KMS-11 (cell line): ENCODE measurements around the gene HEATR9.

ENCODE experiments used
- H2AFZ ChIP-seq: fragments of 200-600 bp; sonication (generic); 2 replicates; pipeline ENCODE4 v1.6.1; 2016; ENCODE audit warnings: antibody characterized with exemption, mixed run types, low read depth
- H3K27ac ChIP-seq: fragments of 200-600 bp; sonication (generic); 2 replicates; pipeline ENCODE4 v1.6.1; 2016; ENCODE audit warnings: mild to moderate bottlenecking, mixed run types
- H3K27me3 ChIP-seq: fragments of 200-600 bp; sonication (generic); 2 replicates; pipeline ENCODE4 v1.6.1; 2017; ENCODE audit warnings: mild to moderate bottlenecking, low read depth, mixed run types, moderate library complexity; ENCODE audit not compliant: insufficient read depth
- H3K36me3 ChIP-seq: fragments of 200-600 bp; sonication (generic); 2 replicates; pipeline ENCODE4 v1.6.1; 2017; ENCODE audit warnings: mild to moderate bottlenecking, mixed run types; ENCODE audit not compliant: insufficient read depth
- H3K4me1 ChIP-seq: fragments of 200-600 bp; sonication (generic); 2 replicates; pipeline ENCODE4 v1.6.1; 2016; ENCODE audit warnings: mild to moderate bottlenecking, low read depth, mixed run types; ENCODE audit not compliant: poor library complexity, severe bottlenecking
- H3K4me2 ChIP-seq: fragments of 200-600 bp; sonication (generic); 2 replicates; pipeline ENCODE4 v1.7.0; 2016; ENCODE audit warnings: mild to moderate bottlenecking, mixed run types
- H3K4me3 ChIP-seq: fragments of 200-600 bp; sonication (generic); IDR thresholded peaks from 2 replicates; pipeline ENCODE4 v1.6.1; 2017; ENCODE audit warnings: low read depth, low read length, mixed read lengths; ENCODE audit not compliant: insufficient read depth
- H3K79me2 ChIP-seq: fragments of 200-600 bp; sonication (generic); 2 replicates; pipeline ENCODE4 v1.6.1; 2016; ENCODE audit warnings: low read depth, mixed run types; ENCODE audit not compliant: insufficient read depth
- H3K9ac ChIP-seq: fragments of 200-600 bp; sonication (generic); 2 replicates; pipeline ENCODE4 v1.6.1; 2016; ENCODE audit warnings: mild to moderate bottlenecking, mixed run types
- H4K20me1 ChIP-seq: fragments of 200-600 bp; sonication (generic); 2 replicates; pipeline ENCODE4 v1.6.1; 2016; ENCODE audit warnings: mild to moderate bottlenecking, mixed run types; ENCODE audit not compliant: insufficient read depth
- CTCF ChIP-seq: fragments of 200-600 bp; sonication (generic); conservative IDR thresholded peaks from 2 replicates; pipeline ENCODE4 v1.6.1; 2017; ENCODE audit warnings: low read depth, mild to moderate bottlenecking, antibody characterized with exemption, low read length, moderate library complexity, mixed read lengths

Gene HEATR9

GRCh38 chr17:35842239-35842638 lies 26.5 kb downstream of the HEATR9 start:
- H3K4me2 ChIP-seq, result no peak overlapping the region
- no peaks in the 10 kb centered on the region for H3K27me3 ChIP-seq
- no peak overlapping the region for H3K4me3 ChIP-seq
- no peaks in the 10 kb centered on the region; the same call in 1 of the 2 replicates for H3K79me2 ChIP-seq
- no peak for TF ChIP-seq CTCF
- peaks cover 8% of the 10 kb centered on the region for H3K4me1 ChIP-seq
- H3K27ac ChIP-seq, result no peak overlapping the region
- no peaks in the 10 kb centered on the region for H4K20me1 ChIP-seq
- H2AFZ ChIP-seq, result no peak overlapping the region
- H3K9ac ChIP-seq, result no peak overlapping the region
- H3K36me3 ChIP-seq, result peaks cover 10% of the 10 kb centered on the region; the same call in 1 of the 2 replicates

- no peak overlapping the region for H3K4me2 ChIP-seq
- H3K4me3 ChIP-seq, result no peak overlapping the region
- no peaks in the 10 kb centered on the region for H3K27me3 ChIP-seq
- no peak overlapping the region for H2AFZ ChIP-seq
- peaks cover 11% of the 10 kb centered on the region; the same call in 1 of the 2 replicates for H3K36me3 ChIP-seq
- no peaks in the 10 kb centered on the region; the same call in 1 of the 2 replicates for H3K79me2 ChIP-seq
- no peaks in the 10 kb centered on the region for H4K20me1 ChIP-seq
- H3K9ac ChIP-seq, result no peak overlapping the region
- peaks cover 8% of the 10 kb centered on the region for H3K4me1 ChIP-seq
- no peak for TF ChIP-seq CTCF
- no peak overlapping the region for H3K27ac ChIP-seq
Measured at GRCh38 chr17:35841505-35841904, 27.2 kb downstream of the HEATR9 start.

GRCh38 chr17:35841101-35841500 lies 27.6 kb downstream of the HEATR9 start:
- no peak overlapping the region for H2AFZ ChIP-seq
- peaks cover 15% of the 10 kb centered on the region; the same call in 1 of the 2 replicates for H3K36me3 ChIP-seq
- H4K20me1 ChIP-seq, result no peaks in the 10 kb centered on the region
- H3K79me2 ChIP-seq, result no peaks in the 10 kb centered on the region; the same call in 1 of the 2 replicates
- H3K4me2 ChIP-seq, result no peak overlapping the region
- no peak for TF ChIP-seq CTCF
- H3K4me1 ChIP-seq, result peaks cover 8% of the 10 kb centered on the region
- H3K27ac ChIP-seq, result no peak overlapping the region
- H3K4me3 ChIP-seq, result no peak overlapping the region
- H3K9ac ChIP-seq, result no peak overlapping the region
- no peaks in the 10 kb centered on the region for H3K27me3 ChIP-seq

GRCh38 chr17:35825206-35825605 lies 43.5 kb downstream of the HEATR9 start:
- H3K4me1 ChIP-seq, result no peaks in the 10 kb centered on the region
- H3K9ac ChIP-seq, result no peak overlapping the region
- H3K27ac ChIP-seq, result no peak overlapping the region
- H3K4me2 ChIP-seq, result no peak overlapping the region
- H2AFZ ChIP-seq, result no peak overlapping the region
- H3K4me3 ChIP-seq, result no peak overlapping the region
- 0 out of 2 replicates have a peak, but pooled peaks cover 10% of the 10 kb centered on the region for H3K36me3 ChIP-seq
- 0 out of 2 replicates have a peak, but pooled peaks cover 2% of the 10 kb centered on the region for H4K20me1 ChIP-seq
- H3K27me3 ChIP-seq, result no peaks in the 10 kb centered on the region
- H3K79me2 ChIP-seq, result peaks cover 20% of the 10 kb centered on the region; the same call in 1 of the 2 replicates
- no peak for TF ChIP-seq CTCF
